Spleen (tissue), 7 donors: ENCODE measurements around the gene TSPAN12.

Source experiments
- POLR2A ChIP-seq, 3 donors: fragments of 450-650 bp; IDR thresholded peaks; one replicate each; pipeline ENCODE4 v1.5.1; 2017; ENCODE audit warnings: antibody characterized with exemption in 3 of 3, mild to moderate bottlenecking in 1 of 3
- POLR2AphosphoS5 ChIP-seq, 3 donors: sonication (generic); formaldehyde crosslinking; IDR thresholded peaks; one replicate each; pipeline ENCODE4 v1.5.1; 2017; ENCODE audit warnings: antibody characterized with exemption in 3 of 3
- TF ChIP-seq, protein P1 (sequence below), 11 experiments: fragments of 200-600 bp in 7 of 11; fragments of 450-650 bp in 4 of 11; sonication (generic) in 4 of 11; IDR thresholded peaks in 8 of 11; conservative IDR thresholded peaks in 3 of 11; 1 replicate in 7 of 11; 2 replicates in 4 of 11; pipeline versions ENCODE4 v1.4.0 to v1.8.0; 2016 to 2021; ENCODE audit warnings: antibody characterized with exemption in 11 of 11, inconsistent platforms in 4 of 11, mild to moderate bottlenecking in 1 of 11
- donor health status: DM: no; HTN: no; CAD: no; lungs with moderate emphysema.
- donor health status: DM: no; HTN: no; CAD: no.
- donor health status: DM: no; HTN: no; CAD: no.

GRCh38 chr7:120740348-120740747 lies 117.6 kb downstream of the TSPAN12 start:
- TF ChIP-seq, protein P1, sequence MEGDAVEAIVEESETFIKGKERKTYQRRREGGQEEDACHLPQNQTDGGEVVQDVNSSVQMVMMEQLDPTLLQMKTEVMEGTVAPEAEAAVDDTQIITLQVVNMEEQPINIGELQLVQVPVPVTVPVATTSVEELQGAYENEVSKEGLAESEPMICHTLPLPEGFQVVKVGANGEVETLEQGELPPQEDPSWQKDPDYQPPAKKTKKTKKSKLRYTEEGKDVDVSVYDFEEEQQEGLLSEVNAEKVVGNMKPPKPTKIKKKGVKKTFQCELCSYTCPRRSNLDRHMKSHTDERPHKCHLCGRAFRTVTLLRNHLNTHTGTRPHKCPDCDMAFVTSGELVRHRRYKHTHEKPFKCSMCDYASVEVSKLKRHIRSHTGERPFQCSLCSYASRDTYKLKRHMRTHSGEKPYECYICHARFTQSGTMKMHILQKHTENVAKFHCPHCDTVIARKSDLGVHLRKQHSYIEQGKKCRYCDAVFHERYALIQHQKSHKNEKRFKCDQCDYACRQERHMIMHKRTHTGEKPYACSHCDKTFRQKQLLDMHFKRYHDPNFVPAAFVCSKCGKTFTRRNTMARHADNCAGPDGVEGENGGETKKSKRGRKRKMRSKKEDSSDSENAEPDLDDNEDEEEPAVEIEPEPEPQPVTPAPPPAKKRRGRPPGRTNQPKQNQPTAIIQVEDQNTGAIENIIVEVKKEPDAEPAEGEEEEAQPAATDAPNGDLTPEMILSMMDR (IDR thresholded peaks at IDR 0.05 in 8 of 11, conservative IDR thresholded peaks at IDR 0.05 in 3 of 11) = no peak
- TF ChIP-seq POLR2A (IDR thresholded peaks at IDR 0.05) (no peak), POLR2AphosphoS5 (IDR thresholded peaks at IDR 0.05) (no peak)
